Iris pigment epithelial cell (primary cell): ENCODE results near the gene SEMA3G.

Experiments
- DNase-seq: peaks from one replicate; pipeline ENCODE4 v3.0.0-alpha.2; 2011; ENCODE audit warnings: low read depth

SEMA3G gene

GRCh38 chr3:52444860-52445793 lies at the start of gene SEMA3G:
SEMA3G (minus strand) TSS chr3:52445103; CDS start chr3:52445027, 76 bp downstream.
- peak; percentile 52 for DNase-seq

DNA sequence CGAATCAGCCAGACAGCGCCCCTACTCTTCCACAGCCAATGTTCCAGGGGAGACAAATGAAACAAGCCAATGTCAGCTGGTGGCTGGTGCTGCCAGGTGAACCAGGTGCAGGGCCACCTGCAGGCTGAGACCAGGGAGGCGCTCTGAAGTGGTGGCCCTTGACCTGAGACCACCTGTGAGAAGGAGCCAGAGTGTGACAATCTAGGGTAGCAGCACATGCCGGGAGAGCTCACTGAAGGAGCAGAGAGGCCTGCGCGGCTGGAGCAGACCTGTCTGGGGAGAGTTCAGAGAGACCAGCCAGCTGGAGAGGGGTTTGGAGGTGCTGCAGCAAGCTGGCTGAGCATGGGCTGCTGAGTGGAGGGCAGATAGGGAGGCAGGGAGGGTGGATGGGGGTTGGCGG lies 49.5 kb upstream of the SEMA3G start:
- no peak for DNase-seq

DNA sequence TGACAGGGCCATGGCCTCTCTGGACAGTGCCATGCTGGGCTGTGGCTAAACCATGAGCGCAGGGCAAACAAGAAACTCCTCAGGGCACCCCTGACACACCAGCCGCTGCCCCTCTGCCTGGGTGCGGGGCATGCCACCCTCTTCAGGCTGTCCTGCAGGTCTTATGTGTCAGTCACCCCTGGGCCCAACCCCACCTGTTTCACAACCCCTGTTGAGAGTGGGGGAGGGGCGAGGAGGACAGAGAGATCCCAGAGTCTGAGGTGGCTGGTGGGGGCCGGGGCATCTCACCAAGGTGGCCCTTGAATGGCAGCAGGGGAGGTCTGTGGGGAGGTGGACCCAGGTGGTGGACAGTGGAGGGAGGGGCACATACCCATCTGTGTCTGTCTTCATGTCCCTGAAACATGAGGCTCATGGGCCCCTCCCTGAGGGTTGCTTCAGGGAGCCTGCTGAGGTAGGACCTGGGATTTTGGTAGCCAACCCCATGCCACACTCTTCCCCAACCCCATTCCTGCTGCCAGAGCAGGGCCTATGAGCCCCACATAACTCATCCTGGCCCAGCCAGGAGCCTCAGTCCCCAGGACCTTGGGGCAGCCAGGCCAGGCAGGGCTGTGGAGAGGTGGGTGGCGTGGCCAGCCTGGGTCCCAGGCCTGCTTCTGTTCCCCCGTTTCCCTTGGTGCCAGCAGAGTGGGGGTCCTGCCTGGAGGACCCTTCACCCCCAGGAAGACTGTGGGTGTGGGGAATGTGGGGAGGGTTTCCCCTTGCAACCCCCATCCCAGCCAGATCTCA lies 48.5 kb upstream of the SEMA3G start:
- DNase-seq, result no peak

DNA sequence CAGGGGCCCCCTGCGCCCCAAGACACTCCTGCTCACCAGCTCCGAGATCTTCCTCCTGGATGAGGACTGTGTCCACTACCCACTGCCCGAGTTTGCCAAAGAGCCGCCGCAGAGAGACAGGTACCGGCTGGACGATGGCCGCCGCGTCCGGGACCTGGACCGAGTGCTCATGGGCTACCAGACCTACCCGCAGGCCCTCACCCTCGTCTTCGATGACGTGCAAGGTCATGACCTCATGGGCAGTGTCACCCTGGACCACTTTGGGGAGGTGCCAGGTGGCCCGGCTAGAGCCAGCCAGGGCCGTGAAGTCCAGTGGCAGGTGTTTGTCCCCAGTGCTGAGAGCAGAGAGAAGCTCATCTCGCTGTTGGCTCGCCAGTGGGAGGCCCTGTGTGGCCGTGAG lies 47.2 kb upstream of the SEMA3G start:
- no peak for DNase-seq

GRCh38 chr3:52490939-52491526 lies 46.1 kb upstream of the SEMA3G start:
- peak; percentile 88 for DNase-seq

DNA sequence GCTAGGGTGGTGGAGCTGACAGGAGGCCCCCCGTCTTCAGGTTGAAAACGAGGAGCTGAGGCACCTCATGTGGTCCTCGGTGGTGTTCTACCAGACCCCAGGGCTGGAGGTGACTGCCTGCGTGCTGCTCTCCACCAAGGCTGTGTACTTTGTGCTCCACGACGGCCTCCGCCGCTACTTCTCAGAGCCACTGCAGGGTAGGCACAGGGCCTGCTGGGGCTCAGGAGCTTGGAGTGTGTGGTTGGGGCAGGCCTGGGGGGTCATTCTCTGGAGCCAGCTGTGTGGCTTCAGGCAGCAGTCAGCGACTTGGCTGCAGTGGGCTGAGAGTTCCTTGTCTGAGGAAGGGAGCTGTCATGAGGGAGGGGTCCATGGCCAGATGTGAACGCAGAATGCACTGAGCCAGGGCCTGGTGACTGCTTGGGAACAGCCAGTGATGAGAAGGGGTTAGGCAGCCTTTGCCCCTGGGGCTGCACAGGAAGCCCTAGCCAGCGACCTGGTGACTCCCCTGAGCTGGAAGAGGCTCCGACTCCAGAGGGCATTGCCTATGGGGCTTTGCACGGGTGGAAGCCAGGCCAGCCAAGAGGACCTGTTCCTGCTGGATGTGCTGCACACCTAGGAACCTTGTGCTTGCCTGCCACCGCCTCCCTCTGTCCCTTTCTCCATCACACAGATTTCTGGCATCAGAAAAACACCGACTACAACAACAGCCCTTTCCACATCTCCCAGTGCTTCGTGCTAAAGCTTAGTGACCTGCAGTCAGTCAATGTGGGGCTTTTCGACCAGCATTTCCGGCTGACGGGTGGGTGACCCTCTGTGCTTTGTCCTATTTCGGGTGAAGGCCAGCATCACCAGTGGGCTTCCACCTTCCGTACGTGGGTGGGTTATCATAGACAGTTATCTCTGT lies 45.4 kb upstream of the SEMA3G start:
- no peak for DNase-seq

DNA sequence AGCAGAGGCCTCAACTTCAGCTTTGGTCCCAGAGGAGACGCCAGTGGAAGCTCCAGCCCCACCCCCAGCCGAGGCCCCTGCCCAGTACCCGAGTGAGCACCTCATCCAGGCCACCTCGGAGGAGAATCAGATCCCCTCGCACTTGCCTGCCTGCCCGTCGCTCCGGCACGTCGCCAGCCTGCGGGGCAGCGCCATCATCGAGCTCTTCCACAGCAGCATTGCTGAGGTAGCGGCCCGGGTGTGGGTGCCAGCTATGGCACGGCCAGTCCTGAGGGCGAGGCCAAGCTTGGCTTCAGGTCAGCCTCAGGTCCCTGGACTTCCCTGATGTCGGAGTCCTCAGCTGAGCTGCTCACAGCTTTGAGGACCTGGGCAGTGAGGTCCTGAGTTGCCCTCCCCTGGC lies 44.5 kb upstream of the SEMA3G start:
- no peak for DNase-seq

- no peak for DNase-seq
Observed at GRCh38 chr3:52488746-52489145, 43.8 kb upstream of the SEMA3G start.

- DNase-seq, result no peak
Observed at GRCh38 chr3:52487788-52488691, 43.1 kb upstream of the SEMA3G start.

- no peak for DNase-seq
Observed at GRCh38 chr3:52487050-52487787, 42.3 kb upstream of the SEMA3G start.

DNA sequence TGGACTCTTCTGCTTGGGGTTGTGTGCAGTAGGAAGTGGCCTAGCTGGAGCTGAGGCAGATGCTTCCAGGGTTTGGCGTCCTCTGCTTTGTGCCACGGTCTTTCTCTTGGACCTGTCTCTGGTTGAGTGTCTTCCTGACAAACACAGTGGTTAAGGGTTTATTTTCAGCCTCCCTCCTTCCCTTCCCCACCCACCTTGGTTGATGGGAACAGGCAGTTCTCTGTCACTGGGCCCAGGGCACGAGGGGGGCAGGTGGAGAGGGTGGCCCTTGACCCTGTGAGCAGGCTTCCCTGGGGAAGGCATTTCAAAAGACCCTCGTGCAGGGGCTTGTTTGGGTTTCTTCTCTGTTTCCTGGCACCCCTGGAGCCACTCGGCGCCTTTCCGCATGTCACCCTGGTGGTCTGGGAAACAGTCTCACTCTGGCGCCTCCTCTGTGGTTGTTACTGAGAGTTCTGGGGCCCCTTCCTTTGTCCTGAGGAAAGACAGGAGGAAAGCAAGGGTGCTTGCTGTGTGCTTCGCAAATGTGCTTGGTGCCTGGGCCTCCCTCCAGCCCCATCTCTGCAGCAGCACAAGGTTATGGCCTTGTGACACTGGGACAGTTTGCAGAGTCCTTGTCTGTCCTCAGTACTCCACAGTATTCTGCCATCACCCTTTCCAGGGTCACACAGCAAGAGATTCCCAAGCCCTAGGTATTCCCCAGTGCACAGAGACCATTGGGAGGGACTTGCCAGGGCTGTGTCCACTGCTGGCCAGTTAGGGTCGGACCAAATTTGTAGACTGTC lies 40.0 kb upstream of the SEMA3G start:
- no peak for DNase-seq

DNA sequence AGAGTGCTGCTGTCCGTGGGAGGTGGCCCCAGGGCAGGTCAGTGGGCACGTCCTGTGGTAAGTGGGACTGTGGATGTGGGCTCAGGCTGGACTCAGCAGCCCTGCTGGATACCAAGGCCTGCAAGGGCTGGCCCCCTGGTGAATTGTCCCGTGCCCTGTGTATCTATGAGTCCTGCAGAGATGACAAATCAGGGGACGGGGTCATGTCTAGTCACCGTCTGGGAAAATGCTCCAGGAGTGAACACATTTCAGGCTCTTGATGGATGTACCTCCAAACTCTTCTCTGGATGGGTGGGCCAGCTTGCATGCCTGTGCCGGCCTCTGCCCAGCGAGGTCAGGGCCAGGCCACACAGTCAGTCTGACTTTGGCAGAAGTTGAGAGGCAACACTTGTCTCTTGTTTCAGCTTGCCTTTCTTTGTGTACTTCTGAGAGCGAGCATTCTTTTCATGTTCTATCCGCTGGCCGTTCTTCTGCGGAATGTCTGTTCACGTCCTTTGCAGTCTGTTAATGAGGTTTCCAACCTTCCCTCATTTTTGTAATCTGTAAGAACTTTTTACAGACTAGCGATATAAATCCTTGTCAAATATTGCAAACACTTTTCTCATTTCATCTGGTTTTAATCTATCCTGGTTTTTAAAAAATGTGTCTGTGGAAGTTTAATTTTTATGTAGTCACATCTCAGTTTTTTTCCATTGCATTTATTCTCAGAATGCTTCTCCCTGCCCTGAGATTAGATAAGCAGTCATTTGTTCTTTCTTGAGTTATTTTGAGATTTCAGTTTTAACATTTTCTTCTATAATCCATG lies 38.9 kb upstream of the SEMA3G start:
- peak; percentile 67 for DNase-seq

GRCh38 chr3:52483081-52483480 lies 38.2 kb upstream of the SEMA3G start:
- DNase-seq, result no peak

DNA sequence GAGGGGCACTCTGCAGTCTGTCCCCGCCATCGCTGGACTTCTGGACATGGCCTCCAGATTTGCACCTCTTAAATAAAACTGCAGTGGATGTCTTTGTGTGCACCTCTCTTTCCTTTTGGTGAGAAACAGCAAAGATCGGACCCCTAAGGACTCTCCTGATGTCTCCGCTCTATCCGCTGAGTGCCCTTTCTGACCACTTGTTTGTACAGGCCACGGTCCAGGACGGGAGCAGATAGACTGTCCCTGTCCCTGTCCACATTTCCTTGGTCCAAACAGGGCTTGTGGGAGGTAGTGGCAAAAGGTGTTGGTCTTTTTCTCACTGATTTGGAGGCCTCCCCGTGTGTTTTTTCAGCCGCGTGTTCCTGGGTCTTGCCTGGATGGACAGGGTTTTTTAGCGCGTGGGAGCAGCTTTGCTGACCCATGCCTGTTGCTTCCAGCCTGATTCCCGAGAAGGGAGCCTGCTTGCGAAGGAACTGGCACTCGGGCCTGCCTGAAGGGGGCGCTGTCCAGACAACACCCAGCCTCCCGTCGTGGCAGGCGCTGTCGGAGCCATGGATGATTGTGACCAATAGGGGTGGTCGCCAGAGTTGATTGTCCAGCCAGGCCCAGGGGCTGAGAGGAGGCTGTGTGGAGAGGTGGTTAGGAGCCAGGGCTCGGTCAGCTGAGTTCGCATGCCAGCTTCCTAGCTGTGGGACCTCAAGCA lies 37.1 kb upstream of the SEMA3G start:
- DNase-seq, result no peak

- DNase-seq, result no peak
Observed at GRCh38 chr3:52480768-52481715, 36.1 kb upstream of the SEMA3G start.

GRCh38 chr3:52479877-52480575 lies 35.1 kb upstream of the SEMA3G start:
- no peak for DNase-seq
